Measurements from ENCODE around the gene LRCH1.

LRCH1 gene

DNA sequence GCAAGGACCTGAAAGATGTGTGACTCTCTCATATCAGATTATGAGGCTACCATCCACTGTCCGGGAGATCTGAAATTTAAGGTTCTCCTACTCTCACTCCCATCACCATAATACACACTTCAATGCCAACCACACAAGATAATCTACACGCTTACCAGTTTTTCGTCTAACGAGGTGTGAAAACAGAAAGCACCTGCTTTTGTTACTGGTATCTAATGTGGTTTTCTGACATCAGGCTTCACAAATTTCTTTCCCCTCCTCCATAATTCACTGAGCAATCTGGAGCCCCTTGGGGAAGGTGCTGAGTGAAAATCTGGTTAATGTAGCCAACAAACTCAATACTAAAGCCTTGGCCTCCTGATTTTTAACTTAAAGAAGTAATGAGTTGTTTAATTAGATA, 10.1 kb upstream of the LRCH1 start:
- in situ Hi-C loops (cut with HindIII; ENCODE audit: low pct_unique_long_range_greater_than_20kb, low sequenced_read_pairs) = no loop called here
- no peak for TF ChIP-seq JUND (IDR thresholded peaks at IDR 0.05; ENCODE audit: low read depth)
- no peak for DNase-seq (ENCODE audit: low read depth in 1 of 2, low spot score in 1 of 2)

DNA sequence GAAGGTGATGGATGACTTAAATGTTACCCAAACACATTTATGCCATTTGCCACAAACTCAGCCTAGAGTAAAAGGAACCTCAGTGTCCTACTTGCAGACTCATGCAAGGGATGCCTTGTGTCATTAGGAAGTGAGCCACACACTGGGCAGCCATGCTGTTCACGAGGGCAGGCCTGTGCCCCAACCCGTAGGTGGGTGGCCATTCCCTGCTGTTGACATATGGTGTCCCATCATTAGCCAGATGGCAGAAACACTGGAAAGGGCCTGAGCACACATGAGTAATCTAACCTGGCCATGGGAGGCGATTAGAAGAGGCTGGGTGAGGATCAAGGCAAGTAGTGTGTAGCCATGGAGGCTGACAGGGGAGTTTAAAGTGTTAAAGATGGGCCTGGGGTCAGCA, 9.7 kb upstream of the LRCH1 start:
- no peak for DNase-seq (ENCODE audit: low read depth in 1 of 2, low spot score in 1 of 2)
- TF ChIP-seq JUND (IDR thresholded peaks at IDR 0.05; ENCODE audit: low read depth) = no peak
- in situ Hi-C loops (cut with HindIII; ENCODE audit: low pct_unique_long_range_greater_than_20kb, low sequenced_read_pairs) = no loop called here

- no peak for TF ChIP-seq JUND (IDR thresholded peaks at IDR 0.05; ENCODE audit: low read depth)
- DNase-seq (ENCODE audit: low read depth in 1 of 2, low spot score in 1 of 2) = no peak
These were observed 8.8 kb upstream of the LRCH1 start for GRCh38 chr13:46544208-46544607.

DNA sequence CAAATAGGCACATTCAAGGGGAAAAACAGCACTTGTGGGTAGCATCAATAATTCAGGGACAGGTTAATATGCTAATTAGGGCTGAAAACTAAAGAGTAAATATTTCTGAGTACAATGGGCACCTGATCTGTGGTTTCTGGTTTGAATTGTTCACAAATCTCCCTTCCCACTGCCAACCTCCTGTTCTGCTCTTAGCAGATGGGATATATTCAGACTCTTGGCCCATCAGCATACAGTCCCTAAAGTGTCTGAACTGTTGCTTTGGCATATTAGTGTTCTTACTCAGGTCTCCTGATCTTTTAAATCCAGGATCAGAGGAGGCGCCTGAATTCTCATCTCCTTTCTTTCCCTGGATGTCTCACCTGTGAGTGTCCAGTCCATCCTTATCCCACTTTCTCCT, 8.2 kb upstream of the LRCH1 start:
- in situ Hi-C loops (cut with HindIII; ENCODE audit: low pct_unique_long_range_greater_than_20kb, low sequenced_read_pairs) = no loop called here
- TF ChIP-seq JUND (IDR thresholded peaks at IDR 0.05; ENCODE audit: low read depth) = no peak
- DNase-seq (ENCODE audit: low read depth in 1 of 2, low spot score in 1 of 2) = no peak

More at GRCh38 chr13:46544208-46544607, 8.8 kb upstream of the LRCH1 start:
- in situ Hi-C loops (cut with HindIII; ENCODE audit: low pct_unique_long_range_greater_than_20kb, low sequenced_read_pairs) = no loop called here

GRCh38 chr13:46546084-46546768, 6.7 kb upstream of the LRCH1 start:
- in situ Hi-C loops (cut with HindIII; ENCODE audit: low pct_unique_long_range_greater_than_20kb, low sequenced_read_pairs) = no loop called here
- TF ChIP-seq JUND (IDR thresholded peaks at IDR 0.05; ENCODE audit: low read depth) = no peak
- DNase-seq (ENCODE audit: low read depth in 1 of 2, low spot score in 1 of 2) = peak in 1 of 2 experiments; percentile 45

DNA sequence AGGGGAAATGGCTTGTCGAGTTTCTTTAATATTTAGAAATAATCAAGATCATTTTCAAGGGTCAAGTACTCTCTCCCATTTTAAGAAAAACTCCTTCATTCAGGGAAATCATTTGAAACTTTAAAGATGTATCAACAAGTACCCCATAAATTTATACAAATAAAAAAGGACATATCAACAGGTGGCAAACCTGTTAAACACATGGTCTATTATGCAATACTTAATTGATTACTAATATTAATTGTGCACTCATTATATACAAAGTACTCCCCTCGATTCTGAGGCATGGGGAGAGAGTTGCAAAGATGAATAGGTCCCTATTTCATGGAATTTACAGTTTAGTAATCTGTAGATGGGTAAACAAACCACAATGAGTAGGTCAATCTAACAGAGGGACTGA, 2.1 kb upstream of the LRCH1 start:
- in situ Hi-C loops (cut with HindIII; ENCODE audit: low pct_unique_long_range_greater_than_20kb, low sequenced_read_pairs) = no loop called here
- no peak for TF ChIP-seq JUND (IDR thresholded peaks at IDR 0.05; ENCODE audit: low read depth)
- DNase-seq (ENCODE audit: low read depth in 1 of 2, low spot score in 1 of 2) = no peak

- TF ChIP-seq JUND (IDR thresholded peaks at IDR 0.05; ENCODE audit: low read depth) = no peak
- DNase-seq (ENCODE audit: low read depth in 1 of 2, low spot score in 1 of 2) = peak; percentile 44 to 80
- in situ Hi-C loops (cut with HindIII; ENCODE audit: low pct_unique_long_range_greater_than_20kb, low sequenced_read_pairs) = no loop called here
These were observed 1.3 kb upstream of the LRCH1 start for GRCh38 chr13:46551410-46552302.

GRCh38 chr13:46552303-46552682, 677 bp upstream of the LRCH1 start:
- DNase-seq (ENCODE audit: low read depth in 1 of 2, low spot score in 1 of 2) = no peak
- in situ Hi-C loops (cut with HindIII; ENCODE audit: low pct_unique_long_range_greater_than_20kb, low sequenced_read_pairs) = no loop called here
- no peak for TF ChIP-seq JUND (IDR thresholded peaks at IDR 0.05; ENCODE audit: low read depth)

GRCh38 chr13:46553521-46553885, 533 bp downstream of the LRCH1 start:
- TF ChIP-seq JUND (IDR thresholded peaks at IDR 0.05; ENCODE audit: low read depth) = no peak
- in situ Hi-C loops (cut with HindIII; ENCODE audit: low pct_unique_long_range_greater_than_20kb, low sequenced_read_pairs) = no loop called here
- no peak for DNase-seq (ENCODE audit: low read depth in 1 of 2, low spot score in 1 of 2)

DNA sequence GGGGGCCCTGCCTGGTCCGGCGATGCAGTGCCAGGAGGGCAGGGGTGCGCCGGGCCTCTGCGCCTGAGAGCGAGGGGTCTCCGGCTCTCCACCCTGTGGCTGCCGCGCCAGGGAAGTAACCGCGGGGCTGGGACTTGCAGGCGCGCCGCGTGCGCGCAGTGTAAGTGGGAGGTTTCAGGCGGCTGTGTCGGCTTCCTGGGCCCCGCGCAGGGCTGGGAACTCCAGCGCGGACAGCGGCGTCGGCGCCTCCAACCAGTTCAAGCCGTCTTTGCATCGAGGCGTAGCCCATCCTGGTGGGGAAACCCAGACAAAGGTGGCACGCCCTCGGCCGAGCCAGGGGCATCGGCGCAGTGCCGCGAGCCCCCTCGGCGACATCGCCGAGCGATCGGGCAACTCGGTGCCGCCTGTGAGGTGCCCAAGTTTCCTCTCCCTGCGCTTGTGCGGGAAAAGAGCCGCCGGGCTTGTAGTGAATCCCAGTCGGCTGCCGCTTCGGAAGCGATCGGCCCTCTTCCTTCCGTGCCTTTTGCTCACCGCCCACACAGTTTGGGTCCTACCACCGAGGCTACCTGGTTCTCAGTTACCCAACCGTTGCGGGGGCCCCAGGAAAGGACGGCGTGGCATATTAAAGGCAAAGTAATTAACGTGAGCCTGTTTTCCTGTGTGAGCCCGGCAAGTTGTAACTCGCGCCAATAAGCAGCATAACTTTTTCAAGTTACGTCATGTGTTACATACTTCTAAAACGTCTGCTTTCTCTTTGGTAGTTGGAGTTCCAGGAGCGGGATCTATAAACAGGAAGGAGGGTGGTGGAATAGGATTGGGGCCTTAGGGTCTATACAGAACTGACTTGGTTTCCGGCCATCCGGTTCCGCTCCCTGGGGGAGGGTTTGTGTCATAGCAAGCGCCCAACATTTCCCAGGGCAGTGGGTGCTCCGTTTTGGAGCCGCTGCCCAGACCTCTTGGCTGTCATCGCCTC, 1.2 kb downstream of the LRCH1 start:
- no peak for TF ChIP-seq JUND (IDR thresholded peaks at IDR 0.05; ENCODE audit: low read depth)
- peak; percentile 46 to 64 for DNase-seq (ENCODE audit: low read depth in 1 of 2, low spot score in 1 of 2)
- in situ Hi-C loops (cut with HindIII; ENCODE audit: low pct_unique_long_range_greater_than_20kb, low sequenced_read_pairs) = no loop called here

DNA sequence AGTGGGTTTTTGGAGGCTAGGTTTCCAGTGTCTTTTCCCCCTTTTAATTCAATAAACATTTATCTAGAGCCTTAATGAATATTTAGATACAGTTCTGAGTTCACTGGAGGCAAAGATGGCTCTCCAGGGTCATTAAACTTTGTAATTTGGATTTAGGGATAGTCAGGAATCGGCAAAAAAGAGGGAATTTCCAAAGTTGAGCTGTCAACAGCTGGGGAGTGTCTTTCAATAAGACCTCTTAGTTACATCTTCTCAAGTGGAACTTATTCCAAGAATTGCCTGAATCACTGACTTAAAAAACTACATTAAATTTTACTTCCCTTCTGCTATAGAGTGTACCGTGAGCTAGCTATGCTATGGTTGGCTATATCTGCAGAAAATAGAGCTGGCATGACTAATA, 2.0 kb downstream of the LRCH1 start:
- no peak for DNase-seq (ENCODE audit: low read depth in 1 of 2, low spot score in 1 of 2)
- in situ Hi-C loops (cut with HindIII; ENCODE audit: low pct_unique_long_range_greater_than_20kb, low sequenced_read_pairs) = no loop called here
- no peak for TF ChIP-seq JUND (IDR thresholded peaks at IDR 0.05; ENCODE audit: low read depth)

GRCh38 chr13:46555722-46556417, 2.9 kb downstream of the LRCH1 start:
- no peak for TF ChIP-seq JUND (IDR thresholded peaks at IDR 0.05; ENCODE audit: low read depth)
- no peak for DNase-seq (ENCODE audit: low read depth in 1 of 2, low spot score in 1 of 2)
- in situ Hi-C loops (cut with HindIII; ENCODE audit: low pct_unique_long_range_greater_than_20kb, low sequenced_read_pairs) = no loop called here
